HG03571 (cell line): ENCODE measurements around the gene GRIA1.
"Not testable (repeated sequence)": the region's sequence is repeated elsewhere in the genome, so short reads cannot be mapped to it uniquely, and the experiment has no call there.

Experiments used
- ATAC-seq: cut with Tn5 transposase; IDR thresholded peaks from one replicate; pipeline ENCODE4 v1.9.1; 2021; ENCODE audit not compliant: unreplicated experiment

GRIA1 gene

DNA sequence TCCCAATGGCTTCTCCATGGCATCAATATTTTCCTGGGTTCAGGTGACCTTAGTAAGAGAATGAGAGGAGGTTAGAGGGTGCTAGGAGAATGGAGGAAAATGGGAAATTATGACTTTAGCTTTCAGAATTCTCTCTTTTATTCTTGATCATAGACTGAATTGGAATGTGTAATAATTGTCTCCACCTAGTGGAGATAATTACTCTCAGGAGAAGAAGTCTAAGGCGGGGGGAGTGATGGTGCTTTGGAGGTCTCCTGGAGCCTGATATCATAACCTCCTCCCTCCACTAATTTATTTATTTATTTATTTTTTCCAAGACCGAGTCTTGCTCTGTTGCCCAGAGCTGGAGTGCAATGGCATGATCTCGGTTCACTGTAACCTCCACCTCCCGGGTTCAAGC, 221.3 kb downstream of the GRIA1 start:
- no peak for ATAC-seq

DNA sequence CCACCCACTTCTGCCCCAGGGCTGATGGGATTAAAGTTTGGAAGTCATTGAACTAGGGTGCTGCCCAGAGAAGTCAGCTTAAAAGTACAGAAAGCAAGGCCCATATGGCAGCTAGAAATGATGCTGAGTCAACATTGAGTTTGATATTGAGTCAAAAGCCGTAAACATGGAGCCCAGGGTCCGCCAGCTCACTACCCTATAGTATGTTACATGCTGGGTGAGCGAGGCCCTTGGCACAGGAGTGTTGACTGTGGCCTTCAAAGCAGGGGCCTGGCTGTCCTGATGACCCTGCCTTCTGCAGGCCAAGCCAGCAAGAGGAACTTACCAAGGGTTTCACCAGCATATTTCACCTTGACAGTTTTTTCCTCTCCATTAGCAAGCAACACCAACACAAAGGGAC, 222.5 kb downstream of the GRIA1 start:
- ATAC-seq, result no peak

DNA sequence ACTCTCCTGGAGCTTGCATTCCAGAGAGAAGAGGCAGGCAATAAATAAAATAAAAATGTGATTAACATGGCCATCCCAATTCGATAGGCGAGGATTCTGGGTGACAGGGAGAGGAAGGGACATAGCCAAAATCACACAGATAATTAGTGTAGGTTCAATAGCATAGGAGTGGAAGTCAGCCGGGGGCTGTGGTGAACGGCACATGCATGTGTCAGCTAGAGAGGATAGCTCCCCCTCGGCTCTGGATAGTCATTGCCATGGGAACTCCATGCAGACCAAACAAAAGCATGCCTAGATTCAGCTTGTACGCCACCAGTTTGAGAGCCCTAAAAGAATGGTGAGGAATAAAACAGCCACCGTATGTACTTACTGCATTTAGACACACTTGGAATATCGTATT, 223.5 kb downstream of the GRIA1 start:
- no peak for ATAC-seq

DNA sequence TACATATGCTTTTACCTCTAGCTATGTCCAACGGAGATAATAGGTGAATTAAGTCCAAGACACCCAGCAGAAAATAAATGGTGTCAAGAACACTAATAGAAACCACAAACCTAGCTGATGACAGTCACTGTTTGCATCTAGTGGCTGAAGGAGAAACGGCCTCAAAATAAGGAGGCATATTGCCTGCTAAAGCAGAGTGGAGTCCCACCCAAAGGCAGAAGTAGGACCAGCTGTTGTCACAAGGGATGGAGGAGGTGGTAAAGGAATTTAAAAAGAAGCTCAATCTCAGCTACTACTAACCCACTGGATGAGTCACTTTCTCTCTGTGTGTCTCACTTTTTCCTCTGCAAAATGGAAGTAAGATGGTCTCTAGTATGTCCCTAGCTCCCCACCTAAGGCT, 224.3 kb downstream of the GRIA1 start:
- no peak for ATAC-seq

DNA sequence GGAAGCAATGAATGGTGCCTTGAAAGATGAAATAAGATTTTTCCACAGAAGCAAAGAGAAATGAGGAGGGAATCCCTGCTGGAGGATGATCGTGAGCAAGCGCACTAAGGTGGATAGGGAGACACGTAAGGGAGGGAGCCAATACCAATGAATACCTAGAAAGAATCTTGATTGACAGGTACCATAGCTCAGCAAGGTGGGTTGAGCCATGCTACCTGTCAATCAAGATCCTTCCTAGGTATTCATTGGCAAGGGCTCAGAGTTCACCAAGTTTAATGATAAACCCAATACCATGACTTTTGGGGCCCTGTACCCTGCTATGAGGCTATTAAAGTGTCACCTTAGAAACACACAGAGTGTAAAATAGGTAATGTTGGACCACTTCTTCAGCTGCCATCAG, 226.8 kb downstream of the GRIA1 start:
- ATAC-seq, result no peak

DNA sequence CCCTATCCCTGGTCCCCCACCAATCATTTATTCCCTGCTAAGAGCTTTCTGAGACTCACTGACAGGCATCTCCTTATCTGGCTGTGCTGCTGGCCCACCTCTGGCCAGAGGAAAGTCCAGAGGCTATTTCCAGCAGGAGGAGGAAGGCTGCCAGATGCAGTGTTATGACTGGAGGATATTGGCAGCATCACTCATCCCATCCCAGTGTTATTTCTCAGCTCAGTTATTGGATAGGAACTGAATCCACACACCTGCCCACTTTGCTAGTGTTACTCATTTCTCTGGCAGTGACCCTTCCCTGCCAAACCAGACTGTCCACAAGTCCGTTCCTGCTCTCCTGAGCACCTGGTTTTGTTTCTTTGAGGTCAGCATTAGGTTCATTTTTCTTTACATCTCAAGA, 228.2 kb downstream of the GRIA1 start:
- ATAC-seq, result no peak

DNA sequence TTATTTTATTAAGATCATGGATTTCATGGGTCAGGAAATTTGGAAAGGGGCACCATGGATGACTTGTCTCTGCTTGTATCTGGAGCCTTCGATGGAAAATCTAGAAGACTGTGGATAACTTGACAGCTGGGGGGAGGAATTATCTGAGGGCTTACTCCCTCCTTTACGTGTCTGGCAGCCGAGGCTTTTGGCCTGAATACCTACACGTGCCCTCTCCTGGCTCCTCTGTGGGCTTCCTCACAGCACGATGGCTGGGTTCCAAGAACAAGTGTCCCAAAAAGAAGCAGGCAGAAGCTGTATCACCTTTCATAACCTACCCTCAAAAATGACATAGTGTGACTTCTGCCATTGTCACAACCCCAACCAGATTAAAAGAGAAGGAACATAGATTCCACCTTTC, 228.9 kb downstream of the GRIA1 start:
- ATAC-seq, result no peak

DNA sequence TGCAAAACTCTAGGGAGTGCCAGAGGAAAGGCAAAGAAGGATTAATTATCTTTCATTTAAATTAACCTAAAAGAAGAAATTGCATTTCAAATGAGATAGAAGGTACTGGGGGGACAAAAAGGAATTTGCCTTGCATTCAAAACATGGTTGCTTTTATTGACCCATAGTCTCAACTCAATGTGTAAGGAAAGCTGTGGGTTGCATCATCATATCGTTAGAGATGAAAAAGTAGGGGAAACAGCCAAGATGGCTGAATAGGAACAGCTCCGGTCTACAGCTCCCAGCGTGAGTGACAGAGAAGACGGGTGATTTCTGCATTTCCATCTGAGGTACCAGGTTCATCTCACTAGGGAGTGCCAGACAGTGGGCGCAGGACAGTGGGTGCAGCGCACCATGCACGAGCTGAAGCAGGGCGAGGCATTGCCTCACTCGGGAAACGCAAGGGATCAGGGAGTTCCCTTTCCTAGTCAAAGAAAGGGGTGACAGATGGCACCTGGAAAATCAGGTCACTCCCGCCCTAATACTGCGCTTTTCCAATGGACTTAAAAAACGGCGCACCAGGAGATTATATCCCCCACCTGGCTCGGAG, 232.6 kb downstream of the GRIA1 start:
- ATAC-seq, result not testable (repeated sequence)

DNA sequence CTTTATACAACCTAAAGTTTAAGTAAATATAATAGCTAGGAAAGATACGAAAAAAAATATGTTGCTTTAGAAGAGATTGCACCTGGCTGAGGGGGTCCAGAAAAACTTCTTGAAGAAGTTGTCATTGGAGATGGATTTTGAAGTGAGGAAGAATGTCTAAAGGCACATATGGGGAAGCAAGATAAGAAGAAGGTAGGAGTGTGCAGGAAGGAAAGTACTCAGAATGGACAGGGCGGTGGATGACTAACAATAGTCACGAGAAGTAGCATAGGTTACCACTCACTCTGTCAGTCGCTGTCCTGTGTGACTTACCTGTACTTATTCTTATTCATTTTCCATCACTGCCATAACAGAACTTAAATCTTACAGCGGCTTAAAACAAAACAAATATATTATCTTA, 251.6 kb downstream of the GRIA1 start:
- no peak for ATAC-seq

DNA sequence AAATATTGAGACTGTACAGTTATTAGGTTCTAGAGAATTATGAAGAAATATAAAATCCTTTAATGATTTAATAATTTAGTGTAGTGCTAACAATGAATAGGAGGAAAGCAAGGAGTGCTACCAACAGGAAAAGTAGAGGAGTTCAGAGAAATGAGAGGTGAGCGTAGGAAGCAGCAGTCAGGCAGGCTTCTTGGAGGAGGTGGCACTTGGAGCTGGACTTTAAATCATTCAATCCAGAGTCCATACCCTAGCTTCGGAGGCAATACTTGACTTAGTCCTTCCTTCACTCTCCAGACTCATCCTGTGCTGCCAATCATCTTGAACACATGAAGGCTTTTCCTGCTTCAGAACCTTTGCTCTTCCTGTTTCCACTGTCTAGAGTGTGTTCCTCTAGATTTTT, 254.3 kb downstream of the GRIA1 start:
- no peak for ATAC-seq

DNA sequence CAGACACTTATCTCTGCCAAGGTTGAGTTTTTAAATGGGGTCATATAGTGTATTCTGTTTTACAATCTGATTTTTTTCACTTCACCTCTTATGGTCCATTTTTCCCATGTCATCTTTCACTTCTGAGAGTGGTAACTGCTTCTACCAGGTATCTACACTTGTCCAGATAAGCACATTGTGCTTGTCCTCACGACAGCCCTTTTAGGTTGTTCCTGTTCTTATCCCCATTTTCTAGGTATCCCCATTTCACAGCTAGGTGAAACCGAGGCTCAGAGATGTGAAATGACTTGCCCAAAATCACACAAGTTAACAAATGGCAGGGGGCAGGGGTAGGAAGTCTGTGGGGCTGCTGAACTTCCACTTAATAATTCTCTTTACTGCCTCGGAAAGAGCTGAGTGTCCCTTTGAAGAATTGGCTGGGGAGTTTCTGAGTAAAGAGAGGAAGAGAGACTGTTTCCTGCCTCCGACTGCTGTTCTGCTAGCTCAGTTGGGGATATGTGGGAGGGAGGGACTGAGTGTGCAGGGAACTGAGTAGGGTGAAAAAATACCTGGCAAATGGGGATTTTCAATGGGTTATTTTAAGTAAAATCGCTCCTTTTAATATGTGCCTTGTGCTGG, 255.4 kb downstream of the GRIA1 start:
- ATAC-seq, result no peak

DNA sequence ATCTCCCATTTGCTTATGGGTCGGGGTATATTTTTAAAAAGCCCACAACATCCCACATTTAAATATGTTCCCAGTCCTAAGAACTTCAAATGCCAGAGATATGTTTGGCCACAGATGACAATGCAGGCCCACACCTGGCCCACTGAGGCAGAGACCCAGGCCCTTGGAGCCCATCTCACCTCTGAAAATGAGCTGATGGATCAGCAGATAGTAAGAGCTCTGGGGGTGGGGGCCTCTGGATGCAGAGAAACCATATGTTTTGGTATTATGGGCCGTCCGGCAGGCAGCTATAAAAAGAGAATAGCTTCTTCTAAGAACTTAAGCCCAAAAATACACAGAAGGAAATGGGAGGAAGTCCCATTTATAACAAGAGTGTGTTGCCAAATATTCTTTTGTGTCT, 256.0 kb downstream of the GRIA1 start:
- no peak for ATAC-seq

DNA sequence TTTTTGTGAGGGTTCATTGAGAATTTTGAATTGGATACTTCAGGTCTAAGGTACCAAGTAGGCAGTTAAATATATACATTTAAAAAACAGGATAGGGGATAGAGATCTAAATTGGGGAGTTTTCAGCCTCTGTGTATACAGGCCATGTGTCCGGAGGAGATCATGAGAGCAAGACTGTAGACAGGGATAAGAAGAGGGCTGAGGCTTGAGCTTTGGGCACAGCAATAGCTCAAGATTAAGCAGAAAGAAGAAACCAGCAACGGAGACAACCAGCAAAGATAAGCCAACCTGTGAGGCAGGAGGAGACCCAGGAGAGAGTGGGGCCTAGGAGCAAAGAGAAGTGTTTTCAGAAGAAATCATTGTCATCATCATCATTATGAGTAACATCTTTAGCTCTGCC, 258.4 kb downstream of the GRIA1 start:
- ATAC-seq, result no peak

DNA sequence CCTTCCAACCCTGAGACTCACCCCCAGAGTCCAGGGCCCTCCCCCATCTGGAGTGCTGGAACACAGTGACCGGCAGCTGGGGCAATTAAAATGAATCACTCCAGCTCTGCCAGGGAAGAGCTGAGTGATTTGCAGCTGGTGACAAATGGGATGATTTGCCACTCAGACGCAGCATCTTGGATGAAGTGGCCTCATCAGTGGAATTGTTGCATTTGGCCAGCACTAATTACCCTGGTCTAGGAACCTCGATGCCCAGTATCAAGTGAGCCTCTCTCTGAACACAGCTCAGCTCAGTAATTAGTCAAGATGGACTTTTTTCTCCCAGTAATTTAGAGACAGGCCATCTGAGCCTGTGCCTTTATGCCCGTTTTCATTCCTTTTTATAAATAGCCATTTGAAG, 259.5 kb downstream of the GRIA1 start:
- no peak for ATAC-seq

DNA sequence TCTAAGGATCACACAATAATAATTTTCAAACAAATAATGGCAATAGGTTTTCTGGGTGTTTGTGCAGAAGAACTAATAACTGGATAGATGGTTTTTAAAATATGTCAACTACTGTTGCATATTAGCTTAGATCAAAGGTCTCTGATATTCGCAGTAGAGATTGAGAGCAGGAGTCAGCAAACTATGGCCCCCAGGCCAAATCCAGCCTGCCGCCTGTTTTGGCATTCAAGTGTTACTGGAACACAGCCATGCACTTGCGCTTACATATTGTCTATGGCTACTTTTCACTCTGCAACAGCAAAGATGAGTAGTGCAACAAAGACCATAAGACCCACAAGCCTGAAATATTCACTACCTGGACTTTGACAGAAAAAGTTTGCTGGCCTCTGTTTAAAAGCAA, 260.8 kb downstream of the GRIA1 start:
- no peak for ATAC-seq

DNA sequence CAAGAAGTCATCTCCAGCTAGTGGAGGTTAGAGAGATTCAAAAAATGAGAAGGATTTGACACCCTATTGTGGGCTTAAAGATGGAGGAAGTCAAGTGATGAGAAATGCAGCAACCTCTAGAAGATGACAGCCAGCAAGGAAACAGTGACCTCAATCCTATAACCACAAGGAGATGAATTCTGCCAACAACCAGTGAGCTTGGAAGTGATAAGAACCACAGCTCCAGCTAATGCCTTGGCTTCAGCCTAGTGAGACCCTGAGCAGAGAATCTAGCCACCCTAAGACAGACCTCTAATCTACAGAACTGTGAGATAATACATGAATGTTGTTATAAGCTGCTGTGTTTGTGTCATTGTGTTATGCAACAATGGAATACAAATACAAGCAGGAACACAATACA, 262.4 kb downstream of the GRIA1 start:
- ATAC-seq, result no peak

DNA sequence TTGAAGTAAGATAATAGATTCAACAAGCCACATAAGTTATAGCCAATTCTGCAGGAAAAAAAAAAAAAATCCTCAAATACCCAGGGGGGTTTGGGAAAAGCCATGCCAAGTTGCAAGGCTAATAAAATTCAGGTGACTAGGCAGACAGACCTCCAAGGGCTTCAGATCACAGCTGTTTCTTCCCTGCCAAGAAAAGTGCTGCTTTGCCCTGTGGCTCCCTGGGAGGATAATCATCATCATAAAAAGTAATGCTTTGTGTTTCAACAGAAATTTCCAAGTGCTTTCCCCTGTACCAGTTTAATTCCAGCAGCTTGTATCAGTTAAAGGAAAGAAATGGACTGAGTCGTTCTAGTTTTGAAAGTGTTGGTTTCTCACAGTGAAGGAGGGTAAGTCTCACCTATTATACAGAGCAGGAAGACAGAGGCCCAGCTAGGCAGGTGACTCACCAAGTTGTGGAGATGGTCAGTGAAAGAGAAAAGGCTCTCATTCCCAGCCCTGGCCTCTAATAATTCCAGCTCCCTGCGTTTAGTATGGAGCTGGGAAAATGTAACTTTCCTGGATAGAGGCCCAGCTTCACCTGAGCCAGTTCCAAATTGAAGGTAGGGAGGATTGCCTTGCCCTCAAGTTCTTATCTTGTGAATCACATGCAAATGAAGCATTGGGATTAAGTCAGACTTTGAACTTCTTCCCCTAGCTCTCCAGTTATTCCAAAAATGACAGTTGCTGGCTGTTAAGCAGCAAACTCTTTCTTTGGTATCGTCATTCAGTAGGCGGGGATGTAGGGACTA, 263.4 kb downstream of the GRIA1 start:
- no peak for ATAC-seq

DNA sequence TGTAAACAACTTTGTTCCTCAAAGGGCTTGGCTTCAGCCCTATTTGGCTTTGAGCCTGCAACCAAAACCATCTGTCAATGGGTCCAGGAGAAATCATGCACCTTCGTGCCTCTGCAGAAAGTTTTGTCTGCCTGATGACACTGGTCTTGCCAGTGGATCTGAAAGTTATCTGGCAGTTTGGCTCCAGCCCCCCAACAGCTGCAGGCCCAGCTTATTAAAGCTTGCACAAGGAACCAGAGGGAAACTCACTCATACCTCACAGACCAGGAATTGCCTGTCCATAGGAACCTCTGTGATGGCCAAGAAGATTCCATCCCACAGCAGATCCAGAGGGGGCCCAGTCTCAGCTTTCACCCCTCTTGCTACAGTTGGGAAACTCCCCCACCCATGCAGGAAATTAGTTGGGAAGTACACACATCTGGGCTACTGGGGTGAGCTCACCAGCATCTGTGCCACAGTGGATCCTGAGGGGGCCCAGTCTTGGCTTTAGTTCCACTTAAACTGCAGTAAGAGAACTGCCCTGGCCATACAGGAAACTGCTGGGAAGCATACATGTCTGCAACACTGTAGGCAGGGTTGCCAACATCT, 265.5 kb downstream of the GRIA1 start:
- no peak for ATAC-seq

DNA sequence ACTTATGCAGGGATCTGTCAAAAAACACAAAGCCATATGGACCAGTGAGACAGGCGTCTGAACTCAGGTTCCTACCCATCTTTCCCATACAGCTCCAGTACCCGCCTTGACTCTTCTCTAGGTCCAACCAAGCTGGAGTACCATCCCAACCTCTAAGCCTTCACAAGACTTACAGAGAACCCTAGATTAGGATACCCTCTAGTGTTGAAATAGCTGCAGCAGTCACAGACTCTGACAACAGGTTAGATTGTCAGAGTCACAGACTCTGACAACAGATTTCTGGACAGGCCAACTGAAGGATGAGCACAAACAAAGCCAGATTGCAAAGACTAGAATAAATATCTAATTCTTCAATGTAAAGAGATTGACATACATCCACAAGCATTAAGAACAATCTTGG, 266.1 kb downstream of the GRIA1 start:
- ATAC-seq, result no peak

DNA sequence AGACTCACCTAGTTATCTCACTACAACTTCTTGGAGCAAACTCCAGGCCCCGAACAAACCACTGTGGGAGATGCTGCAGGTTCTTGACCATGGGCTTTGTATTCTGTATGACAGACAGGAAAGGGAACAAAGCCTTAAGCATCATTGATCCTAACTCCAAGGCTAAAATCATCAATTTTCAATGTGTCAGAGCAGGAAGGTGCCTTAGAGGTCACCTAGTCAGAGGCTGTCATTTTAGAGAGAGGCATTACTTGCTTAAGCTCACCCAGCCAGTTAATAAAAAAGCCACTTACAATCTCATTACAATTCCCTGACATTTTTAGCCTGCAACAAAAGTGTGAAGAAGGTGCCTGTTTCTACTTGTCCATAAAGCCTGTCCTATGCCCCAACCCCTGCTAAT, 275.5 kb downstream of the GRIA1 start:
- ATAC-seq, result no peak

DNA sequence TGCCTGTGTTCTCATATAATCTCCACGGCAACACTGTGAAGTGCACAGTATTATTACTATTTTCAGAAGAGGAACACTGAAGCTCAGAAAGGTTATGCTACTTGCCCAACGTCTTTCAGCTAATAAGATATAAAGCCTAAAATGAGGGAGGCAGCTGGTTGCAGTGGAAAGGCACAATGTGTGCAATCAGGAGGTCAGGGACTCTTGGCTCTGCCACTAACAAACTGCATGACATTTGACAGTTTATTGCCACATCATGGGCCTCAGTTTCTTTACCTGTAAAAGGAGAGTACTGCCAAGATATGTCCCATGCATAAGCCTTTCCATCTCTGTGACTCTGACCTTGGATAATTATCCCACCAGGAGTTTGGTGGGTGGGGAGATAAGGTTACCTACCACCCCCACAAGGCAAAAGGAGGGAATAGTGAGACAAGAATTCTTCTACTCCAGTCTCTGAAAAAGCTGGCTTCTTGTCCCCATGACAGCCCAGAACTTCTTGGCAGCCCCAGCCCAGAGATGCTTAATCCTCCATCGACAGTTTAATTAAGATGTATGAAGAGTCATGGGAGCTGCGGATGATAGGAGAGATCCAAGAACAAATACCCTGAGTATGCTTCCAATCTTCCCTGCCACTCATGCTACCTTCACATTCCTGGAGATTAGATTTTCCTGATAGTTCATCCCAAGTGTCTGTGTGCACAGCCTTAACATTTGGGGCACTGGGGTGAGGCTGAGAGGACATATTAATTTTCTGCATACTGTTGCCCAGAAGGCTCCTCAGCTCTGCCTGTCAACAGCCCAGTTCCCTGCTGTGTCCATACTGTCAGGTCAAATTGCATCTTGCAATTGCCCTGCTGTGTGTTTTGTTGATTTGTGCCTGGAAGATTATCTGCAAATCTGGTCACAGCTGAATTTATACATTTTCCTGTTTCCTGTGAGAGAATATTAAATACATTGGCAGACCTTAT, 277.0 kb downstream of the GRIA1 start:
- no peak for ATAC-seq
